Umbilical cord (tissue), 2 donors: ENCODE measurements around the gene PHB1. TPM values are rescaled to one million over a fixed set of nuclear protein-coding genes. Genes with fewer than 3 reads are reported as not detected.
"Not testable (repeated sequence)": the region's sequence is repeated elsewhere in the genome, so short reads cannot be mapped to it uniquely, and the experiment has no call there.

Source experiments
- DNase-seq: peaks from one replicate; pipeline ENCODE4 v3.0.0-alpha.2; 2015; ENCODE audit warnings: low spot score
- total RNA-seq: library from RNA; depleted of rRNA; stranded (reverse); fragments of >200 nt; gene quantifications from one replicate; pipeline ENCODE4 v1.2.3, GENCODE V29; 2014; ENCODE audit warnings: low replicate concordance; ENCODE audit not compliant: insufficient read depth

PHB1 gene
- total RNA-seq, 1 donor from 2014 or later, result 53.9 TPM

DNA sequence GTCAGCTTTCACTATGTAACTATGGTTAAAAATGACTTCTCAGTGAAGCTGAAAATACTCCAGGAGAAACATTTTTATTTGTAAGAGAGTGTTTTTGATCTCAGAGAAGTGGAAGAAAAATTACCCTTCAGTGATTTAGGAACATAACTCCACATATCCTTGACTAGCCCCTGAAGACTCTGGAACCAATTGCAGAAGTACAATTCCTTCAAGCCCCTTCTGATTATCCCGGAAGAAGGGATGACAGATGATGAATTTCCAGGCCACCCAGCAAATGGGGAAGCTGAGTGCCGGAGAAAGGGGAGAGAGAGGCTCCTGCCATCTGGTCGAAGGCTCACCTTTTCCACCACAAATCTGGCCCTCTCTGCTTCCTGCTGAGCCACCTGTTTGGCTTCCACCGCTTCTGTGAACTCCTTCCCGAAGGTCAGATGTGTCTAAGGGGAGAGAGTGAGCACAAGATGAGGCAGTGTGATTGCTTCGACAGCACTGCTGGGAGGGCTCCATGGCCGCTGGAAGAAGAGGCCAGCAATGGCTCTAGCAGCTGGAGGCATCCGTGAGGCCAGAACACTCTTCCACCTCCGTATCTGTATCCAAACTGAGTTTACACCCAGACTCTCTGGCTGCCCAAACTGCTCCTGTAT is 8.1 kb downstream of the PHB1 start:
- no peak for DNase-seq

DNA sequence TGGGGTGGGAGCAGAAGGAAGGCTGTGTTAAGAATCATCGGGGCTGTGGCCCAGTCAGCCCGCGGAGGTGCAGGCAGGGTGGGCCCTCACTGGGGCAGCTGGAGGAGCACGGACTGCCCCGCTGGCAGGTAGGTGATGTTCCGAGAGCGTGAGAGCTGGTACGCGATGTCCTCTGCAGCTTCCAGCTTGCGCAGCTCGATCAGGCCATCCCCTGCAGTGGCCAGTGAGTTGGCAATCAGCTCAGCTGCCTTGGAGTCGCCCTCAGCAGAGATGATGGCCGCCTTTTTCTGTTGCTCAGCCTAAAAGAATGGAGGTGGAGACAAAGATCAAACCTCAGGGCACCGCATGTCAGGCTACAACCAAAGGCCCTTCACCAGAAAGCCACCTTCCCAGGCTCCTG is 9.8 kb downstream of the PHB1 start:
- no peak for DNase-seq

DNA sequence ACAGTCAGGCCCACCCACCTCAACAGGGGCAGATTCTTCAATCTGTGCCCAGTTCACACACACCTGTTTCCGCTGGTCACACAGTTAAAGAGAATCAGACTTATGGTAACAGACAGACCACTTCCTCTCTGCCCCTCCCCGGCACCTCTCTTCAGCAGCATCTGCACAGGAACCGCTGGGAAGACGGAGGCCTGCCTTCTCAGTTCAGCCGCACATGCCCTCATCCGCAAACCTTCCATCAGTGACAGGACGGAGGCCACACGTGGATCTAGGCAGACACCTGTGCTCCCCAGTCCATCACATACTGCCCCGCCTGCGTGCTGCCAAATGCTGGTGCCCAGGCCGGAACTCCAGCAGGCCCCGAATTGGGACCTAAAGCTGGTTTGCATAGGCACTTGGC is 10.3 kb downstream of the PHB1 start:
- no peak for DNase-seq

DNA sequence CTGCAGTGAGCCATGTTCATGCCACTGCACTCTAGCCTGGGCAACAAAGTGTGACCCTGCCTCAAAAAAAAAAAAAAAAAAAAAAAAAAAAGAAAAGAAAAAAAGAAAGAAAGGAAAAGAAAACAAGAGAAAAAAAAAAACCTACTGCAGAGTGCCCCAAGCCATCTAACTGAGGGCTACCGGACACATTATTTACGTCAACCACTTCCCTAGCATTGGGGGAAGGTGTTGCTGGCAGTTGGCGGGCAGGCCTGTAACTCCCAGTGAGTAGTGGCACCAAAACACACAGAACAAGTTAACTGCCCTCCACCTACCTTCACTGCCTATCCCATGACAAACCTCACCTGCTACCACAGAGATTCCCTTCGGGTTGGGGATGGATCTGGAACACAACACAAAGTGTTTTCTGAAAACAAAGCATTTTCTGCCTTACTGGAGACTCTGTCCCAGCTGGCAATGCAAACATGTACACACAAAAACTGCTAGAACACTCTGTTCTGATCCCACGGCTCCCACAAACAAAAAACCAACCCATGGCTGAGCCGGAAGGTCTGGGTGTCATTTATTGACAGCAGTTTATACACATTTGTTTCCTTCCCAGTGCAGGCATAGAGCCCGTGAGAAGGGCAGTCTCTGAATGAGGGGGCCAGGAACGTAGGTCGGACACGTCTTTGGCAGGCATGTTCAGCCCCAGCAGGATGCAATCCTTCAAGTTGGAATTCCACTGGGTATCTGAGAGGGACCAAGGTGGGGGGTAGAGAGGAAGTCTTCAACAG is 11.0 kb downstream of the PHB1 start:
- DNase-seq, result no peak

DNA sequence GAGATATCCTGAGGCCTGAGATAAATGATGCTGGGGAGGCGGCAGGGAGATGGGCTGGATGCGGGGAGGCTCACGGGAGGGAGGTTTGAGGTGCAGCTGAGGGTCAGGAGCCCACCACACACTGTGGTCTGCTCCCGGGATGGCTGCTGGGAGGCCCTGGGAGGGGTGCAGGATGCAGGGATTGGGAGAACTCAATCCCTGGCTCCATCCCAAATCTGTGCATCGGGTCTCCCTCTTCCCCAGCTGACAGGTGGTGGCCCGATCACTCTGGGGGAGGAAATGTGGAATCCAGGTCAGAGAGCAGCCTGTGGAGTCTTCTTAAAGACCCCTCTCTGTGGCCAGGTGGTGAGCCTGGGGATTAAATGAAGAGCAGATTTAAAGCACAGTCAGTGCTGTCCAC is 12.0 kb downstream of the PHB1 start:
- DNase-seq, result no peak

DNA sequence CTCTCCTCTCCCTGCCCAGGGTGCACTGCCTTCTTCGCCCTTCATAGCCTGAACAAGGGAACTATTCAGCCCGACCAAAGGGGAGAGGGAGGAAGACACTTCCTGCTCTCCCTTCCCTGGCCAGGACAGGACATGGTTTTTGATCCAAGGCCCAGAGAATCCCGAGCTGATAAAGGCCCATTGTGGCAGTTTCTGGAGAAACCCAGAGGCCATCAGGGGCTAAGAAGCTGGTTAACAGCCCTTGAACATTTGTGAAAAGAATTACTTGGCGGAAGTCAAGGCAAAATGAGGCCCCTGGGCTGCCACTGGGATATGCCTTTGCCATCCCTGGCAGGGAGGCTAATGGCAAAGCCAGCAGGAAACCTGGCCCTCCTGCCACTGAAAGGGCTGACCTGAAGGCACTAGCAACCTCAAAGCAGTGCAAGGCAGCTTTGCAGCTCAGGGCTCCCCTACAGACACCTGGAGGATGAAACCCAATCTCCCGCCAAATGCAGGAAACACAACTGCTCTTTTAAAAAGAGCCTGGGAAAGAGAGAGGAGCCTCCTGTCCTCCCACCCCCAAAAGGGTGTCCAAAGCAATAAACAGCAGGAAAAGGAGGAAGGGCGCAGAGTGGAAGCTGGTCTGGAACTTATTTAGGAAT is 12.6 kb downstream of the PHB1 start:
- DNase-seq, result no peak

DNA sequence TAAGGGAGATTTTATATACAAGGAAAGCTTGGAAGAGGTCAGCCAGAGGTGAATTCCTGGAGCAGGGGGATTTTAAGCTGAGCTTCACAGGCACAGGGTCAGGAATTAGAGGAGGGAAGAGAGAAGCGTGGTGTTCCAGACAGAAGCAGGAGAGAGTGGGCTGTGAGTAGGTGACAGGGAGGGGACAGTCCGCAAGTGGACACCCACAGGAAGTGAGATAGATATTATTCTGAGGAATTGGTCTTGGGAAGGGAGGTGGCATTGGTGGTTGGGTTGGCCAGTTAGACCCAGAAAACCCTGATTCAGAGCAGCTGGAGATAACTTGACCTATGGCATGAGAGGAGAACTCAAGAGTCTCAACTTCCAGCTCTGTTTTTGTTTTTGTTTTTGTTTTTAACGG is 14.7 kb downstream of the PHB1 start:
- peak; percentile 21 for DNase-seq

DNA sequence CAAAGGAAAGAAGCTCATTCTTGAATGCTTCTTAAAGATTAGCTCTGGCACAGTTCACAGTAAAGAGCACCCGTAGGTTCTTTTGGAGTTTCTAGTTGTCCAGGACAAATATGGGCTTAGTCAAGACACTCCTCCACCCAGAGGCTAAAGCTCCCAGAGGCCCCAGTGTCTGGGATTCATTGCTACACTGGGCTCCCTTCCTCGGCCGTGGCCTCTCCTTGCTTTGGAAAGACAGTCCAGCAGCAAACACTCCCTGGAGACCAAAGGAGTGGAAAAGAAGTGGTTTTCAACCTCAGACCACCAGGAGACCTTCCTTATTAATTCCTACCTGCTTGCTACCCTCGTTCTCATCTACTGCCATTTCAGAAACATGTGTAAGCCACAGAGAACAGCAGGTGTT is 17.1 kb downstream of the PHB1 start:
- DNase-seq, result no peak

DNA sequence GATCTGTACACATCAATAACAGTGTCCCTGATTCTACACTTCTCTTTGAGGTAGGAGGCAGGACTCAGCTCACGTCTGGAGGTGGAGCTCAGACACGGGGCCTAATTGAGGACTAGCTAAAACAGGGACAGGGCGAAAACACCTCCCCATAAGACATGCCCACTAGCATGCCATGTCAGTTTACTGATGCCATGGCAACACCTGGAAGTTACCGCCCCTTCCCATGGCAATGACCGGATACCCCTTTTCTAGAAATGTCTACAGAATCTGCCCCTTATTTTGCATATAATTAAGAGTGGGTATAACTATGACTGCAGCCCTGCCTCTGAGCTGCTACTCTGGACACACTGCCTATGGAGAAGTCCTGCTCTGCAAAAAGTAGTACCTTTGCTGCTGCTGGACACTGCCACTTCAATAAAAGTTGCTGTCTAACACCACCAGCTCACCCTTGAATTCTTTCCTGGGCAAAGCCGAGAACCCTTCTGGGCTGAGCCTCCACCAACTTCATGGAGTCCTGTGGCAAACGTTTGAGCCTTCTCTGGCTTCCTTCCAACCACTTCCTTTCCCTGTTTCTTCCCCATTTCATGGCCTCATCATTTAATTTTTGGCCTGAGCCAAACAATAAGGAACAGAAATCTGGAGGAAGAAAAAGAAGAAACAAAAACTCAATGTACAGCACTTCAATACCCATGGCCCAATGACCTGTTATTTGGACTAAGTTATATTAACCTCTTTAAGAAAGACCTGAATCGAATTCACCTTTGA is 21.0 kb downstream of the PHB1 start:
- DNase-seq, result no peak

DNA sequence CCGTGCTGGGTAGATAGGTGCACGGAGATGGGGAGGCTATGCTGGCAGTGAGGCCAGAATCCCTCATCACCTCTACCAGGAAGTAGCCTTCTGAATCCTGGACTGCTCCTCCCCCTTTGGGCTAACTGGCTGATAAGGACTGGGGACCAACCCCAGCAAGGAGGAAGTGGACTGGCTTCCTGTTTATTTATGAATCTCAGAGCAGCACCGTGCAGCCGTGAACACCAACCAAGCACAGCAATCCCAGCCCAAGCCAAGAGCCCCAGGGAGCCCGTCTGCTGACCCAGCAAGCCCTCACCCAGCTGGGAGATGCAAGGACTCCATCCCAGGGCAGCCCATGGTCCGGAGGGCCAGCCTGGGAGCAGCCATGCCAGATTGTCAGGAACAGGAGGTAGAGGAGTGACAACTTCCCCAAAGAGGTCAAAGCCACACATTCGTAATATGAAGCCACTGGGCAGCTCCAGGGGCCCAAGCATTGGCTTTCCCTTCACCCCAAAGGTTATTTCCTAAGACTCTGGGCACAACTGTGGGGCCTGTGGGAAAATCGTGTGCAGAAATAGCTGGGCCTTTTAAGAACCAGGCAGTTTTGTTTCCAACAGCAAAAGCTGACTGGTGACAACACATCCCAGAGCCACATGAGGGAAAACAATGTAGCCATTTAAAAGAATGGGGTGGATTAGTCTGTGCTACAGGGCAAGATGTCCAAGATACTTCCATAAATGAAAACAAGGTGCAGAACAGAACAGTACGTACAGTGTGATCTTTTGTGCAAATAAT is 23.9 kb downstream of the PHB1 start:
- no peak for DNase-seq

DNA sequence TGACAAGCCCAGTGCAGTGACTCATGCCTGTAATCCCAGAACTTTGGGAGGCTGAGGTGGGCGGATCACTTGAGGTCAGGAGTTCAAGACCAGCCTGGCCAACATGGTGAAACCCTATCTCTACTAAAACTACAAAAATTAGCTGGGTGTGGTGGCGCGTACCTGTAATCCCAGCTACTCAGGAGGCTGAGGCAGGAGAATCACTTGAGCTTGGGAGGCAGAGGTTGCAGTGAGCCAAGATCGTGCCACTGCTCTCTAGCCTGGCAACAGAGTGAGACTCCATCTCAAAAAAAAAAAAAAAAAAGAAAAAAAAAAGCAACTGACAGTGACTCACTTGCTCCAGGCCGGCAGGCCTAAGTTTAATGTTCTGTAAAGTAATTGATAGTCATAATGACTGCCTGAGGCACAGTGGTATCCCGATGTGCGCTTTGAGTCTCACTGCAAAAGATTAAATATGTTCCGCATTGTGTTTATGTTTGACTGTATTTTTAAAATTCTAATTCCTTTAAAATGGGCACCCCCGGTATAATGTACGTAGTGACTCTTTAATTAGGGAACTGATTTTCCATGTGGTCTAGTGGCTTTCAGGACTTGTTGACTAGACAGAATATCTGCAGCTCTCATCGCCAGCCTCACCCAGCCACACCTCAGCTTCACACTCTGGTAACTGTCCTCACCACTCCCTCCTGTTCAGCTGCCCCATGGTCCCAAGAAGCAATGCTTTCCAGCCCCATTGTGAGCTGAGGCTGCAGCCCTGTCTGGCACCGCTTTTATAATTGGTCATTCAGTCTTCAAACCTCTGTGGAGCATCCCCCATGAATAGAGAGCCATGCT is 25.0 kb downstream of the PHB1 start:
- DNase-seq, result not testable (repeated sequence)

DNA sequence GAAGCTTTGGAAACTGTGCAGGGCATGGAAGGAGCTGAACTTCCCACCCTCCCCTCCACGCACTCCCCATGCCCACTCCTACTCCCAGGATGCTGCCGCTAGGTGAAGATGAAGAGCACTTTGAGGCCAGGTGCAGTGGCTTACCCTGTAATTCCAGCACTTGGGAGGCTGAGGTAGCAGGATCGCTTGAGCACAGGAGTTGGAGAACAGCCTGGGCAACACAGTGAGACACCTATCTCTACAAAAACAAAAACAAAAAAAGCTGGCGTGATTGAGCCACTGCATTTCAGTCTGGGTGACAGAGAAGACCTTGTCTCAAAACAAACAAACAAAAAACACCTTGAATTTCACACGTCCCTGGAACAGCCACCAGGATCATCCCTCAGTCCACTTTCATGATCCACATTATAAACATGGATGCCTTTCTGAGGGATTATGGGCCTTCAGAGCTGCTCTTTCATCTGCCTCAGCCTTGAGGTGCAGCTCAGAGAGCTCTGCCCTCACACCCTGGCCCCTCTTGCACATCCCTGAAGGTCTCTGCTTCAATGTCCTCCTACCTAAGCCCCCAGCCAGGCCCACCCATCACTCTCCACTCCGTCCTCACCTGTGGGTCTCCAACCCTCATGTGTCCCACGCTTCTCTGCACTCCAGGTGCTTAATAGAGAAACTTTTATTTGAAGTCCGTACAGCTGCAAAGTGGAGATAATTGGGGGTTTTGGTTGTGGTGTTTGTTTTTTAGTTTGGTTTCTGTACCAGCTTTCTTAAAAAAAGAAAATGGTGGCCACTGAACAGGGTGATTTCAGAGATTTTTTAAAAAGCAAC is 25.8 kb downstream of the PHB1 start:
- no peak for DNase-seq

DNA sequence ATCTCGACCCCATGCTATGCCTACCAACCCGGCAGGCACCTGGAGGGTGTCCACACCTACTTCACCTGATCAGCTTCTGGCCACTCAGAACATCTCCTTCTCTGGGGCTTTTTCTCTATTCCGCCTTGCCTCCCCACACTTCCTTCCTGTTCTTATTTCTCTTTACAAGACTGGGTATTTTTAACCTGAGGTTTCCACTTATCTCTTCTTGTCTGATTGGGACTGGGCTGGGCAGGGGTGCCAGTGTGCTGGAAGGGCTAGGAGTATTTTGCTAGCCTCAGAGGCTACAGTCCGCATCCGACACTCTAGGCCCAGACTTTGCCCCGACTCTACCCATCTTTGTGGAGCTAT is 26.4 kb downstream of the PHB1 start:
- no peak for DNase-seq

DNA sequence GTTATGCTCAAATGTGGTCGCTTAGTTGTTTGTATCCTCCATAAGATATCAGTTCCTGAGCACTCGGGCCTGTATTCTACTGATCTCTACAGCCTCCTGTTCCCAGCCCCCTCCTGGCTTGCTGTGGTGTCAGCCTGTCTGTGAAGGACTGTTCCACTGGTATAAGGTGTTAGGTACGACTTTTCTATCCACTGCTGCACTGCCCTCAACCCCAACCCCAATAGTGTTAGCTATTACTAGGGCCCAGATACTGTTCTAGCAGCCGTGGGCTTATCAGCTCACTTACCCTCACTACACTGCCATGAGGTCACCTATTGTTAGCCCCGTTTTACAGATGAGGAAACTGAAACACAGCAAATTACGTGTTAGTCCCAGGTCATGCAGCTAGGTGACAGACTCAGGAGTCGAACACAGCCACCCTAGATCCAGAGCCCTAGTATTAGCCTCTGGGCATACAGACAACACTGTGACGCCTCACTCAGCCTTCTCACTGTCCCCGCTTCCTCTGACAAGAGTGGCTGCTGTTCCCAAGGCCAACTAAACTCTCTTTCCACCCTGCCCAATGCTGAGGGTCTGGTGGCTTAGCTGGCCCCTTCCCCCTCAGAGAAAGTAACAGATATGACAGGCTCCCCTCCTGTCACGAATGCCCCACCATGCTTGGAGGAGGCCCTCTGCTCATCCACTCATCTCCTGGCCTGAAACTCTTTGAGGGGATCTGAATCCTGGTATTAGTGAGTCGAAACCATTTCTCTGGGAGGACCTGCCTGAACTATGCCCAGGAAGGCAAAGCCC is 27.0 kb downstream of the PHB1 start:
- no peak for DNase-seq

DNA sequence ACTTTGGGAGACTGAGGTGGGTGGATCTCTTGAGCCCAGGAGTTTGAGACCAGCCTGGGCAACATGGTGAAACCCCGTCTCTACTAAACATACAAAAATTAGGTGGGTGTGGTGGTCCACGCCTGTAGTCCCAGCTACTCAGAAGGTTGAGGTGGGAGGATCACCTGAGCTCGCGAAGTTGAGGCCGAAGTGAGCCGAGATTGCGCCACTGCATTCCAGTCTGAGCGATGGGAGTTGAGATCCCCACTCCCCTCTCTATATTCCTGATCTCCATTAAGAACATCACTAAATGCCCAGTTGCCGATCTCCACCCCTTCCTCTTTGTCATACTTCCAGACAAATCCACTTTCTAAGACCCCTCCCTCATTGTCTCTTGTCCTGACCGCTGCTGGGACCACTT is 28.3 kb downstream of the PHB1 start:
- DNase-seq, result no peak

DNA sequence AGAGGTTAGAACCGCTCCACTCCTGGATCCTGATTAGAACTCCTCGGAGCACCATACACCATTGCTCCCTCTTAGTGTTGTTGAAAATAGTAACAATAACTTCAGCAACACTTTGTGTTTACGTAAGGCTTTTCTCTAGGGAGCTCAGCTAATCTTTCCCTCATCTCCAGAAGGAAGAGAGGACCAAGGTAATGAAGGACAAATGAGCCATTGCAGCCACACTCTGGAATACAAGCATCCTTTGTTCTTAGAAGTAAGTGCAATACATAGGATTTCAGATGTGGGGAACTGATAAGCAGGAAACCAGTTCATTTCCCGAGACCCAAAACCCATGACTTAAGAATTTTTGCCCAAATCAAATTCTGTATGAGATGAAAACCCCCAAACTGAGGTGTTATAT is 29.7 kb downstream of the PHB1 start:
- DNase-seq, result no peak

DNA sequence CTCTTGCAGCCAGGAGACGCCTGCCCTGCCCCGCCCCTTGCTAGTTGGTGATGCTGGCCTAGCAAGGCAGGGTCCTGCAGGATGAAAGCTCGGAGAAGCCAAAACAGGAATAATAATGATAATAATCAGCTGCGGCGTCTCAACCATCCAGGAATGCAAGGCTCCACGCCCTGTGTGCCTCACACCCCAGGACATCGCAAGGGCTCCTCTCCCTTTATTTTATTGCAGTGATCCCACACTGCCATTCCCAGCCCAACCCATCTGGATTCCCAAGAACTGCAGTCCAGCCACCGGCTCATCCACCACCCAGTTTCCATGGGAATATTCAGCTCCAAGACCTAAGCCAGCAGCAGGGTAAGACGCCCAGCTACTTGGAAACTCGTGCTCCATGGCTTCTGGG is 31.6 kb downstream of the PHB1 start:
- no peak for DNase-seq

DNA sequence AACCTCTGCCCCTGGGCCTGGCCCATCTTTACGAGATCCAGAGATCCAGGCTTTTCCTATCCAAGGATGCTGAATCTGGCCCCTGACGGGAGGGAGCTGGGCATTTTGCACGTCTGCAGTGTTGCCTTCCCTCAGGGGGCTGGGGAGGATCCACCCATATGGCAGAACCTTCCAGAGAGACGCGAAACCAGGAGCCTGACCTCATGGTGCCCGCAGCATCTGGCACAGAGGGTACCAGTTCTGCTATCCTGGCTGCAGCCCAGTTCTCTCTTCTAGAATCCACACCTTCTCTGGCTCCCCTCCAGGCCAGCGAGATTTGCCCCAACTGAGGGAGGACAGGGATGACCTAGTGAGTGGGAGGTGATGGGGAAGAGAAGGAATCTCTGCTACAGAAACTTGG is 32.1 kb downstream of the PHB1 start:
- no peak for DNase-seq

DNA sequence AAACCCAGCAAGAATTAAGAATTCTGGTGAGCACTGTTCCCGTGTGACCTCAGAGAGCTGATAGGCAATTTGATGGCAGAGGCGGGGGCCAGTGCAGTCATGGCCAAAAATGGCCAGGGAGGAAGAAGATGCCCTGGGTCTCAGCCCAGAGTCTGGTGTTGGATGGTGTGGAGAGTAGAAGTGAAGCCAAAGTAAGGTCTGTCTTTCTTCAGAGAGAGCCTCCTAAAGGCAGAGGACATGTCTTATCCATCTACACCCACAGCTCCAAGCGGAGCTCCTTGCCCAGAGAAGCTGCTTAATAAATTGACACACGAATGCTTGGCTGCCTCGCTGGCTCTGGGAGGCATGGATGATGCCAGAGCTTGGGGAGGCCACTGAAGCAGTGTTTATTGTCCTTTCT is 32.9 kb downstream of the PHB1 start:
- no peak for DNase-seq
